HG03520 (cell line): ENCODE results near the gene PPP3R1.

Experiments used
- ATAC-seq: cut with Tn5 transposase; IDR thresholded peaks from one replicate; pipeline ENCODE4 v1.9.1; 2021; ENCODE audit warnings: mild to moderate bottlenecking, moderate library complexity; ENCODE audit not compliant: unreplicated experiment

Gene PPP3R1

DNA sequence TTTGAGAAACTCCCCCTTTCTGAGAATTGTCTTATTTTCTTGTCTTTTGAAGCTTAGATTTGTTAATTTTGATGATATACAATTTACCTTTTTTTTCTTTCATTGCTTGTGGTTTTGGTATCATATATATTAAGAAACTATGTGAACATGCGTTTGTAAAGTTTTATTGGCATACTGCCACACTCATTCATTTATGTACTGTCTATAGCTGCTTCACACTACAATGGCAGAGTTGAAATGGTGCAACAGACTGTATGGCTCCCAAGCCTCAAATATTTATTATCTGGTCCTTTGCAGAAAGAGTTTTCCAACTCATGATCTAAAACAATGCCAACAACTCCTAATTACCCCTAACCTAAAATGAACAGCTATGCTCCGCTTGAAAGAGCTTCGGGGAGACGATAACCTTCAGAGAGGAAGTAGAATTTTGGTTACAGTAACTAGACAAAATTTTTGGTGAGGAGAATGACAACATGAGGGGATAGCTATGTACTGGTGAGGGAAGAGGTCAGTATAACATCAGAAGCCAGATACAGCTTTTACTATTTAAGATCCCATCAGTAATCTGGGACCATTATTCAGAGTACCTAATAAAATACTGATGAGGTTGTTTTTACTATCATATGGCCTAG is 16.1 kb downstream of the PPP3R1 start:
- no peak for ATAC-seq

DNA sequence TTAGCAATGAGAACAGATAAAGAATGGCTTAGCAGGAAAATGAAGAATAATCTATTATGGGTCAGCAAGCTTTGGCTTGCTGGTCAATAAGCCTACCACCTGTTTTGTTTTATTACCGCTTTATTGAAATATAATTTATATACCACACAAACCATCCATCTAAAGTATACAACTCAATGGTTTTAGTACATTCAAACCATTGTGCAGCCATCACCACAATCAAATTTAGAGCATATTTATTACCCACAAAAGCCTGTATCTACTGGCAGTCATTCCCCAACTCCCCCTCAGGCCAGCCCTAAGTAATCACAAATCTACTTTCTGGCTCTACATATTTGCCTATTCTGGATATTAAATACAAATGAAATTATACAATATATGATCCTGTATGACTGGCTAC is 17.2 kb downstream of the PPP3R1 start:
- no peak for ATAC-seq

DNA sequence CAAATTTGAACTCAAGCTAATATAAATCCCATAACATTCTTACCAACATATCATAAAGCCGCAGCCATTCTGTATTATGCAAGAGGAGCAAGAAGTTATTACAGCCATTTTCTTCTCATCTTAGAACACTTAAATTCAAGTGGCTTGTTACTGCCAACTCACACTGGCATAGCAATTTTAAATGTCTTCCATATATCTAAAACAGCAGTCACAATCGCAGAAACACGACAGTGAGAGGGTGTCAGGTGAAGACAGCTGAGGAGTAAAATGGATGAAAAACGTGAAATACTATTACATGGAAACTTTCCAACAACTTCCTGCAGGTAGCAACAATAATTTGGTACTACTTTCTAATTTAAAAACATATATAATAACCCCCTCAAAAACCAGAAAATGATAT is 17.9 kb downstream of the PPP3R1 start:
- ATAC-seq, result no peak

DNA sequence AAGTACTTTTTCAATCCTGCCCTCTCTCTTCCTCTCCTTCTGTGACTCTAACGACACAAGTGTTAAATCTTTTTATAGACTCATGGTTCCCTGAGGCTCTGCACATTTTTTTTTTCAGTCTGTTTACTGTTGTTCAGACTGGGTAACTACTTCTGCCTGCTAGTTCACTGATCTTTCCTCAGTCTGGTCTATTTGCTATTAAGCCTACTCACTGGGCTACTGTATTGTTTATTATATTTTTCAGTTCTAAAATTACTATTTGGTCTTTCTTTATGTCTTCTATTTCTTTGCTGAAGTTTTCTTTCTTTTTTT is 21.3 kb downstream of the PPP3R1 start:
- no peak for ATAC-seq

DNA sequence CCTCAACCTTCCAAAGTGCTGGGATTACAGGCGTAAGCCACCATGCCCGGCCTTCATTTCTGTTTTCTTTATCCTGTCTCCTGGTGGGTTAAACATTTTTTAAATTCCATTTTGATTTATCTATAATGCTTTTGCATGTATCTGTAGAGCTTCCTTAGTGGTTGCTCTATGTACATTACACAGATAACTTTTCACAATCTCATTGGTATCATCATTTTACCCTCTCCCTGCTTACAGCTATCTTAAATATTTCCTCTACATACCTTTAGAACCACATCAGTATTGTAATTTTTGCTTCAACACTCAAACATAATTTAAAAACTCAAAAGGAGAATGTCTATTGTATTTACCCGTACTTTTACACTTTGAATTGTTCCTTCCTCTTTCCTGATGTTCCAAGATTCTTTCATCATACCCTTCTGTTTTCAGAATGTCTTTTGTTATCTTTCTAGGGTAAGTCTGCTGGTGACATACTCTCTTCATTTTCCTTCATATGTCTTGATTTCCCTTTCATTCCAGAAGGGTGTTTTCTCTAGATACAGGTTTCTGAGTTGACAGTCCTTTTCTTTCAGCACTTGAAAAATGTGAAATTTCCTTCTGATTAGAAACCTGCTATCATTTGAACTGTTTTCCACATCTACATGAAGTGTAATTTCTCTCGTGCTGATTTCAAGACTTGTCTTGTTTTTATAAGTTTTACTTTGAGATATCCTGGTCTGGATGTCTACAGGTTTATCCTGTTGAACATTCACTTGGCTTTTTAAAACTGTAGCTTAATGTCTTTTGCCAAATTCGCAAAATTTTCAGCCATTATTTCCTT is 21.9 kb downstream of the PPP3R1 start:
- no peak for ATAC-seq

DNA sequence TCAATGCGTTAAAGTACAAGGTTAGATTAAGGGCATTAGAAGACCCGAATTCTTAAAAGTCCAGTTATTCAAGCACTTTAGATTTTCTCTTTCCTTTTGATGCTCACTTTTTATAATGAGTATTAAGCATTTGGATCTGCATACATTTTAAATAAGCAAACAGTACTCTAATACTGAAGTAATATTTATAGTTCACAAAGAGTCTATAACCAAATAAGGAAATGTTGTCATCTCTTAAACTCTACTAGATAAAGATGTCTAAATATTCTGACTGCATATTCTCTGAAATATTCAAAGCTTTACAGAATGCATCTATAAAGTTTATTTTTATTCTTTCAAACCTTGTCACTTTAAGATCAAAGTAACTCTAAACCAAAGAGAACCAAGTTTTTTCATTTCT is 25.5 kb downstream of the PPP3R1 start:
- no peak for ATAC-seq

DNA sequence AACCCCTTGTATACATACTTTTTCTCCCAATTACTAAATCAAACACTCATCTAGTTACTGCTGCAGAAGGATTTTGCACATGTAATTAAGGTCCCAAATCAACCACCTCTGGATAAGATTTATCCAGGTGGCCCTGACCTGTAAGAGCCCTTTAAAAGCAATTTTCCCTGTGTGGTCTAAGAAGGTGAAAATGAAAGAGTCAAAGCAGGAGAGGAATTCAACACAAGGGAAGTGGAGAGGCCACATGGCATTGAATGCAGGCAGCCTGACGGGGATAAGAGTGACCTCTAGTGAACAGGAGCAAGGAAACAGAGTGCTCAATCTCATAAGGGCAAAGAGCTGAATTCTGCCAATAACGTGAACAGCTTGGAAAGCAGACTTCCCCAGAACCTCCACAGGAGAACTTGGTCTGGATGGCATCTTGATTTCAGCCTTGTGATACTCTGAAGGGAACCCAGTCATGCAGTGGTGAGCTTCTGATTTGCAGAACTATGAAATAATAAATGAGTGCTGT is 27.2 kb downstream of the PPP3R1 start:
- ATAC-seq, result no peak

DNA sequence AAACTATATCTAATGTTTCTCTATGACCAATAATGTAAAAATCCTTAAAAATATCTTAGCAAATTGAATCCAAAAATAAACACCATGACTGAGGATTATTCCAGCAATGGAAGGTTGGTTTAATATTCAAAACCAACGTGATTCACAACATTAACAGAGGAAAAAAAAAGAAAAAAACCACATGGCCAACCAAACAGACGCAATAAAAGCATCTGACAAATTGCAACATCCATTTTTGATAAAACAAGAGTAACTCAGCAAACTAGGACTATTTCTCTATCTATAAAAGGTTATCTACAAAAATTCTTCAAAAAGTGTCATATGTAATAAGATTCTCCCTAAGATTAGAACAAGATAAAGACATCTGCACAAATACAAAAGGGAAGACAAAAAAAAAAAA is 28.9 kb downstream of the PPP3R1 start:
- ATAC-seq, result no peak

DNA sequence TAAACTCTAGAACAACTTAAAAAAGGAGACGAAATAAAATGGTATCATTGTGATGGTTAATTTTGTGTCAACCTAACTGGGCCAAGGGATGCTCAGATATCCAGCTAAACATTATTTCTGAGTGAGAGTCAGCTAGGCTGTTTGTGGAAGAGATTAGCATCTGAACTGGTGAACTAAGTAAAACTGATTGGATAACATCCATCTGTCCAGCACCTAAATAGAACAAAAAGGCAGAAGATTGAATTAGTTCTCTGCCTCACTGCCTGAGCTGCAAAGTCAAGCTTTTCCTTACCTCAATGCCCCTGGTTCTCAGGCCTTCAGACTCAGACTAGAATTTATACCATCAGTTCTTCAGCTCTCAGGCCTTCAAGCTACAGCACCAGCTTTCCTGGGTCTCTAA is 30.0 kb downstream of the PPP3R1 start:
- ATAC-seq, result no peak

DNA sequence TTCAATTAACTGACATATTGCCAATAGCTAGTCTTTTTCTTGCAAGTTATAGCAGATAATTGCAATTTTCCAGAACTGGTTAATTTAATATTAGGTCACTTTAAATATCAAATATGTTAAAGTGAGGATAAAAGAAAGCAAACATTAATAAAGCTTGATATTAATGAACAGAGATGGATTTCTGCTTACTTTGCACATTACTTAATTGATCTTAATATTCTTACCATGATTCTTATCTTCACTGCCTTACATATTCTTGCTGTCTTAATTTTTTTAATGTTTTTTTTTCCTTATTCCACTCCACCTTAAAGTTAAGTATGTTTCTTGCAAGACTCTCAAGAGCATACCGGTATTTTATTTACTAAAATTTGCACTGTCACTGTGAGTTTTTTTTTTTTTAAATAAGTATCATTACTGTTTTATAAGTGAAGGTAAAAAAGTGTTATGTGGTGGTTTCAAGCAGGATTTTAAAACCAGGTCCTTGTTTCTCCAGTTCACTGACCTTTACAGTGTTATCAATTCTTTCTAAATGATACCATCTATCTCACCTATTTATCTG is 33.9 kb downstream of the PPP3R1 start:
- ATAC-seq, result no peak

DNA sequence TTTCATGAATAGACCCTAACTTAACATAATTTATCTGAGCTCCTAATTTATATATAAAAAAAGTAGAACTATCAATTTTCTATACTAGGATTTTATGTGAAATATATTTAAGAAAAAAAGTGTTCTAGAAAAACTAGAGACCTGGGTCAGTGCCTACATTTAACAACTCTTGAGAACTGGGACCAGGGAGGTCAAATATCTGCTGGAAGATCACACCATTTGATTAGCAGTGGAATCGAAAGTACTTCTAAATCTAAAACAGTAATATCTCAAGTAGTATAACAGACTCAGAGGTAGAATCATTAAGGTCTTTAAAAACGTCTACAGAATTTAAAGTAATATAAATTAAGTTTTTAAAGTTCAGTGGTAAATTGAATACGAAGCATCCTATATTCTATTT is 34.6 kb downstream of the PPP3R1 start:
- no peak for ATAC-seq

DNA sequence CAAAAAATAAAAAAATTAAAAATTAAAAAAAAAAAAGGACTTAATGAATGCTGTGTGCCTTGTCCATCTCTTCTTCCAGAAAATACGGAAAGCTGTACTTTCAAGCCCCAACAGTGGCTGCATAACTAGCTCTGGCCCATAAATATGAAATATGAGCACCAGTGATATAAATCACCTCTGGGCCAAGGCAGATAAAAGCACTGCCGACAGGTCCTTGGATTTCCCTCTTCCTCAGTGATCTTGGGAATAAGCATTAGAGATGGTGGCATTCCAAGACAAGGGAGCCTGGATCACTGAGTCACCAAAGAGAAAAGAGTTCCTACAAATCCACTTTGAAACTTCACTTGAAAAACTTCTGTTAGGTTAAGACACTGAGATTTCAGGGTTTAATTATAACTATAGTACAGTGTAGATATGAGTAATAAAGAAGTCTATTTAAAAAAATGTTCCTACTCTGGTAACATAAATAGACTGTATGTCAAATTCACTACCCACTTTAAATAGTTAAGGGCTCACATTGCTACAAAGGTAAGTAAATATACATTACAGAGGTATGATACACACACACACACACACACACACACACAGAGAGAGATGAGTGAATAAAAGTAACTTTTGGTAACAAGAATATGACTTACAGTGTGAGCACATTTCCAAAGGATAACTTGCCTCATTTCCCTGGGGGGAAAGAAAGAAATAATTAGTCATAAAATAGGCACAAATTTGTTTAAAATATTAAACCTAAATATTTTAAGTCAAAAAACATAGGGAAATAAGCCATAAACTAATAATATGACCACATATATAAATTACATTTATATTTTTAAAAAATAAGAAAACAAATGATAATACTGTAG is 35.6 kb downstream of the PPP3R1 start:
- ATAC-seq, result no peak

DNA sequence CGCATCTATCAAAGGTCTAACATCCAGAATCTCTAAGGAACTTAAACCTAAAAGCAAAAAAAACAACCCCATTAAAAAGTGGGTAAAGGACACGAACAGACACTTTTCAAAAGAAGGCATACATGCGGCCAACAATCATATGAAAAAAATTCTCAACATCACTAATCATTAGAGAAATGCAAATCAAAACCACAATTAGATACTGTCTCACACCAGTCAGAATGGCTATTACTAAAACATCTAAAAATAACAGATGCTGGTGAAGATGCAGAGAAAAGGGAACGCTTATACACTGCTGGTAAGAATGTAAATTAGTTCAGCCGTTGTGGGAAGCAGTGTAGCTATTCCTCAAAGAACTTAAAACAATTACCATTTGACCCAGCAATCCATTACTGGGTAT is 38.0 kb downstream of the PPP3R1 start:
- ATAC-seq, result peak; percentile 70

DNA sequence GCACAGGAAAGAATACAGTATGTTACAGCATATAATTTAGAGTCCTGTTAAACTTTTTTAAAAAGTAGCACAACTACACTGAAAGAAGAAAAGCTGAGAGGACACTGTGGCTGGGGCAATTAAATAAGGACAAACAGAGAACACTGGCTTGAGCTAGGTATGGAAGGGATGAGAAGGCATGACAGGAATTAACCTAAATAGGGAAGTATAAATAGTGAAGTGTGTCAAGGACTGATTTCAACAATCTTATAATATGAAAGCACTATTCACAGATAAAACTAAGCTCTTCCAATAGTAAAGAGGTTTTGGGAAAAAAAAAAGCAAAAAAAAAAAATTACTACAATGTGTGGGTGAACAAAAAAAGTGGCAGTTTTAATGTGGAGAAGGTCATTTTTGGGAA is 45.5 kb downstream of the PPP3R1 start:
- ATAC-seq, result no peak

DNA sequence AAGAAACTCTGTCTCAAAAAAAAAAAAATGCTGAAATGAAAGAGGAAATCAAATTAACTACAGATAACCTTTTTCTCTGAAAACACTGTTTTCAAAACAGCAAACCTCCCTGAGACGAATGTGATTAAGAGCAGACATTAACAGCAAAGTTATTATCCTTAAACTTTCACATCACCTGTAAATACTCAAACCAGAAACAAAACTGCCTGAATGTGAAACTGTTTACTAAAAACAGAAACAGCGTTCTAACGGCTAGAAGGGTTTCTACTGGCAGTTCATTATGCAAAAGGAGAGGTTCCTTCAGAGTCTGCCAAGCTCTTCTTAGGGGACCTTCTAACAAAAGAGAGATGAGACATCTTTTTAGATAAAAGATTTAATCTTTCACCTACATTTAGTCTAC is 48.7 kb downstream of the PPP3R1 start:
- ATAC-seq, result peak; percentile 93

DNA sequence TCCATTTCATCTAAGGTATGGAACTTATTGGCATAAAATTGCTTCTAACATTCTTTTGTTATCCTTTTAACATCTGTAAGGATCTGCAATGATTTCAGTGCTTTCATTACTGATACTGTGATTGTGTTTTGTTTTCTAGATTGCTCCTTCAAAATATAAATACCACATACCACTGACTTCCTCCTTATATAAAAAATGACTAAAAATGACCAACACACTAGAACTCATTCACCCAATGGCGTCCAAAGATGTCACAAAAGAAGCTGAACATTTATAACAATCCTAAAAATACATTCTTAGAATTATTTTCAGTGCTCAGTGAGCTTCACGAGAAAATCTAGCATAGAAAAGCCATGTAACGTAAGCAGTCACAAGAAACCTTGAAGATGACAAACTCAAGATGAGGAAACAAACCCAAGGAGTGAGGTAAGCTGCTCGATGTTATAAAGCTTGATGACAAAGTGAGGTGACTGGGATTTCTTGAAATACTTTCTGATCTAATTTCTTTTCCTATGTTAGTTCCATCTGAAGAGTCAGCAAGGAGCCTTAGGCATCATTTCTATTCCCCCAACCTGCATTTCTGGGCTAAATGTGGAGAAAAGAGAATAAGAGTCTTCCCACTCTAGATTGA is 52.1 kb downstream of the PPP3R1 start:
- ATAC-seq, result no peak

DNA sequence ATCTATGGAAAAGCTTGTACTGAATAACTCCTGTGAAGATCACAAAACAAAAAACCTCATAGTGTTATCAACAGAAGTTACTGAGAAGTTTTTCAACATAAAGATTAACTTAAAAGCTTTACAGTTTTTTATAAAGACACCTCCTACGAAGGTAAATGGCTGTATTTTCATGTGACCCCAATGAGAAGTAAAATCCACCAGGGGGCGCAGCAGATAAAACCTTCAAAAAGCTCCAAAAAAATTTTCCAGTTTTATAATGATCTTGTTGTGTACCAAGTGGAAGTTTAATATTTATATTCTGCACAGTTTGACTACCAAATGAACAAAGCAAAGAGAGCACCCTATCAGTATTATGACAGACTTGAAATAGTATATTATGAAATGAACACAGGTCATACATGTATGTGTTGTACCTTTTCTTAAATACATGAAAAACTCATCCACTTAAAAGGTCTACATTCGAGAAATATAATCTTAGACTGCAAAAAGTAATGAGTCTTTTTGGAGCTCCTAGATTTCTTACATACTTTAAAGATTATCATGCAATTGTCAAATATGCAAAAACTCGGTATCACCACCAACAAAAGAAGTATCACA is 56.1 kb downstream of the PPP3R1 start:
- ATAC-seq, result no peak

DNA sequence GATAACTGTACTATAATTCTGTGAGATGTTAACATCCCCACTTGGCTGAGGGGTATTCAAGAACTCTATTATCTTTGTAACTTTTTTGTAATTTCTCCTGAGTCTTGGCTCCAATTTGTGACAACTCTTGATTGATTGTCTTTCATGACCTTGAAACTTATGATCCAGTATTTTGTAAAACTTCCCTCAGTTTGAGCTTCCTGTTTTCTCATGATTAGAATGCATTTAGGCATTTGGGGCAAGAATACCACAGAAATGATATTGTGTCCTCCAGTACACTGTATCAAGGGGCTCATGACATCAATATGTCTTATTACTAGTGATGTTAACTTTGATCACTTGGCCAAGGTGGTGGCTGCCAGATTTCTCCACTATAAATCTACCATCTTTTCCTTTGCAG is 57.2 kb downstream of the PPP3R1 start:
- no peak for ATAC-seq

DNA sequence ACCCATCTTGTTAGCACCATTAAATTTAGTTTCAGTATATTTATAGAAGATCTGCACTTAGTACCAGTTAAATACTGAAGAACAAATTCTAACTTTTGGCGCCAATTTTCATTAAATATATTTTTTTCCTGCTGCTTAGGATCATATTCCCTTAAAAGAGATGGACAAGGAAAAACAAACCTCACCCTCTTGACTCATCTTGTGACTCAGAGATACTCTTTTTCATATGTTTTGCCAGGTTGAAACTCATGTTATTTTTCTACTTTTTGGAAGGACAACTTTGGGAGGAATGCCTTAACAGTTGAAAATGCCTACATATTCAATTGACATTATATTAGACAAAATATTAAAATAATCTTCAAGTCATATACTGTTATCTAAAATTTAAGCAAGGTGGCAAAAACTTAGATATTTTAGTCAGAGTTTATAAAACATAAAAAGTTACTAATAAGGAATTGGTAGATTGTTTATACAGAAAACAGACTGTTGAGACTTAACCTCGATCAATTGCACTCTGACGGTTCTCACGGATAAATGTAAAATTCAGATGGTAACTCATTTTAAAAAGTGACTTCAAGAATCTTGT is 58.5 kb downstream of the PPP3R1 start:
- ATAC-seq, result no peak

DNA sequence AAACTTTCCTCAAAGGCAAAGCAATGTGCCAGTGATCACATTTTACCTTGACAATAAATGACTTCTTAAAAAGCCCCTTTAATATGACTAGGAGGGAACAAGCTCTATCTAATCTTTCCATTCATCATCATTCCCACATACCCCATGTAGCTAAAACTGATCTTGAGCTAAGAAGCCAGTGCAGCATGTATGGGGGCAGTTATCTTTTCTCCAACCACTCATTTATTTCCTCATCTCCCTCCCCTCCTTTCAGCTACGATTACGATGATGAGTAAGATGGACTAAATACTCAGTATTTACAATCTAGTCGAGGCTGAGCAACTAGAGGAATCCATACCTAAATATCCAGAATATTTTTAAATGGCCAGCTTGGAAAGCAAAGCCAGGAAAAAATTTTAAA is 59.2 kb downstream of the PPP3R1 start:
- no peak for ATAC-seq
